HEK293T (cell line): ENCODE results near the gene TEX12.

Experiments
- ARNT ChIP-seq: fragments of 450-650 bp; IDR thresholded peaks from 2 replicates; pipeline ENCODE4 v1.6.1; 2017; ENCODE audit warnings: mild to moderate bottlenecking
- BHLHE40 ChIP-seq: fragments of 450-650 bp; IDR thresholded peaks from 2 replicates; pipeline ENCODE4 v1.6.1; 2016; ENCODE audit warnings: mild to moderate bottlenecking, moderate library complexity, borderline replicate concordance
- CTBP1 ChIP-seq: fragments of 450-650 bp; IDR thresholded peaks from 2 replicates; pipeline ENCODE4 v1.6.1; 2016; ENCODE audit warnings: borderline replicate concordance
- FOXK2 ChIP-seq: fragments of 450-650 bp; IDR thresholded peaks from 2 replicates; pipeline ENCODE4 v1.6.1; 2016; ENCODE audit warnings: mild to moderate bottlenecking
- FOXM1 ChIP-seq: fragments of 450-650 bp; IDR thresholded peaks from 2 replicates; pipeline ENCODE4 v1.6.1; 2017; ENCODE audit warnings: mild to moderate bottlenecking, borderline replicate concordance
- L3MBTL2 ChIP-seq: fragments of 450-650 bp; conservative IDR thresholded peaks from 2 replicates; pipeline ENCODE4 v1.6.1; 2016; ENCODE audit warnings: mild to moderate bottlenecking
- LEF1 ChIP-seq: fragments of 450-650 bp; IDR thresholded peaks from 2 replicates; pipeline ENCODE4 v1.6.1; 2017; ENCODE audit warnings: mild to moderate bottlenecking, borderline replicate concordance
- SP1 ChIP-seq: fragments of 450-650 bp; IDR thresholded peaks from 2 replicates; pipeline ENCODE4 v1.6.1; 2017
- SUZ12 ChIP-seq: fragments of 450-650 bp; IDR thresholded peaks from 2 replicates; pipeline ENCODE4 v1.6.1; 2016; ENCODE audit warnings: mild to moderate bottlenecking
- TARDBP ChIP-seq: fragments of 450-650 bp; IDR thresholded peaks from 2 replicates; pipeline ENCODE4 v1.6.1; 2016

DNA sequence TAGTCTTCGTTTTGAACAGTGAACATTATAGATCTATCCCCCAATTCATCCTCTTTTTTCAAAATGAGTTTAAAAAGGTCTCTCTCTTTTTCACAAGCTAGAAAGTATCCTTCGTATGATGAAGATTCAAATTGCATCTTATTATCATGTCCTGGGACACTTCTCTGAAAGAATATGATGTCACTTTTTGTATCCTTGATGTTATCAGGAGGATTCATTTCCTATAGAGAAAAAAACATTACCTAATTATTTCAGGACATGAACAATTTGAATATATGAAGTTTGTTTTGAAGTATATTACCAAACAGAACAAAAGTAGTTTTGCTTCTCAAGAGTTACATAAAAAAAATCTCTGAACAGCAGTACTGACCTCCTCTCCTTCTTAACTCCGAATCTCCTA lies 23.6 kb upstream of the TEX12 start:
- TF ChIP-seq L3MBTL2 (no peak), ARNT (no peak), BHLHE40 (no peak), SP1 (no peak), SUZ12 (no peak), TARDBP (no peak), LEF1 (no peak), FOXM1 (no peak), FOXK2 (no peak), CTBP1 (no peak)
